GM19455 (cell line): ENCODE data around the gene SERPINE2.

ENCODE experiments used
- ATAC-seq: cut with Tn5 transposase; IDR thresholded peaks from one replicate; pipeline ENCODE4 v1.9.1; 2021; ENCODE audit not compliant: unreplicated experiment

Gene SERPINE2

GRCh38 chr2:224046752-224047151, 7.7 kb upstream of the SERPINE2 start:
- no peak for ATAC-seq

GRCh38 chr2:224042191-224042696, 3.2 kb upstream of the SERPINE2 start:
- no peak for ATAC-seq

GRCh38 chr2:224041554-224041953, 2.5 kb upstream of the SERPINE2 start:
- ATAC-seq, result no peak

- no peak for ATAC-seq
Measured at GRCh38 chr2:224040753-224041152, 1.7 kb upstream of the SERPINE2 start.

GRCh38 chr2:224039770-224040440, 819 bp upstream of the SERPINE2 start:
- ATAC-seq, result peak; percentile 10

- peak; percentile 31 for ATAC-seq
Measured at GRCh38 chr2:224038830-224039079, 331 bp downstream of the SERPINE2 start.

GRCh38 chr2:224038049-224038829, 847 bp downstream of the SERPINE2 start:
- ATAC-seq, result peak; percentile 63

GRCh38 chr2:224036731-224037361, 2.2 kb downstream of the SERPINE2 start:
- ATAC-seq, result no peak

GRCh38 chr2:224034017-224034416, 5.1 kb downstream of the SERPINE2 start:
- ATAC-seq, result no peak

- ATAC-seq, result no peak
Measured at GRCh38 chr2:224033601-224034000, 5.5 kb downstream of the SERPINE2 start.

GRCh38 chr2:224032283-224032682, 6.8 kb downstream of the SERPINE2 start:
- no peak for ATAC-seq

- no peak for ATAC-seq
Measured at GRCh38 chr2:224031358-224031970, 7.6 kb downstream of the SERPINE2 start.

GRCh38 chr2:224030786-224031185, 8.3 kb downstream of the SERPINE2 start:
- no peak for ATAC-seq

GRCh38 chr2:224029876-224030275, 9.2 kb downstream of the SERPINE2 start:
- ATAC-seq, result no peak

GRCh38 chr2:224027931-224028330, 11.2 kb downstream of the SERPINE2 start:
- ATAC-seq, result no peak

- no peak for ATAC-seq
Measured at GRCh38 chr2:224027070-224027469, 12.0 kb downstream of the SERPINE2 start.

GRCh38 chr2:224025874-224026273, 13.2 kb downstream of the SERPINE2 start:
- ATAC-seq, result peak; percentile 92

GRCh38 chr2:224024270-224024669, 14.8 kb downstream of the SERPINE2 start:
- ATAC-seq, result no peak

- ATAC-seq, result no peak
Measured at GRCh38 chr2:224023188-224023587, 15.9 kb downstream of the SERPINE2 start.

- ATAC-seq, result no peak
Measured at GRCh38 chr2:224022486-224022885, 16.6 kb downstream of the SERPINE2 start.

GRCh38 chr2:224020523-224020922, 18.6 kb downstream of the SERPINE2 start:
- ATAC-seq, result no peak

- no peak for ATAC-seq
Measured at GRCh38 chr2:224017957-224018356, 21.1 kb downstream of the SERPINE2 start.
